ENCODE measurements around the gene TRAF5. TPM values are rescaled to one million over a fixed set of nuclear protein-coding genes. Genes with fewer than 3 reads are reported as not detected.
A peak's percentile ranks its signal among the peaks of the same experiment; 100 is the strongest.
"Not testable (repeated sequence)": the region's sequence is repeated elsewhere in the genome, so short reads cannot be mapped to it uniquely, and the experiment has no call there.

TRAF5 gene
- total RNA-seq, 1 donor, result 27.6 TPM

- H3K4me3 ChIP-seq (ENCODE audit: low read depth, low read length), result peak overlapping the region; percentile 92
- no peak for TF ChIP-seq CTCF (IDR thresholded peaks at IDR 0.05; ENCODE audit: insufficient read depth, low read depth, low read length)
- DNase-seq (ENCODE audit: low read depth), result no peak
Measured at GRCh38 chr1:211382182-211382713, 55.6 kb downstream of the TRAF5 start.

- no peak for TF ChIP-seq CTCF (IDR thresholded peaks at IDR 0.05; ENCODE audit: insufficient read depth, low read depth, low read length)
- peak; percentile 94 for DNase-seq (ENCODE audit: low read depth)
- peak overlapping the region; percentile 92 for H3K4me3 ChIP-seq (ENCODE audit: low read depth, low read length)
Measured at GRCh38 chr1:211382714-211383480, 56.3 kb downstream of the TRAF5 start.

GRCh38 chr1:211384524-211384923, 57.9 kb downstream of the TRAF5 start:
- no peak for DNase-seq (ENCODE audit: low read depth)
- TF ChIP-seq CTCF (IDR thresholded peaks at IDR 0.05; ENCODE audit: insufficient read depth, low read depth, low read length), result no peak
- H3K4me3 ChIP-seq (ENCODE audit: low read depth, low read length), result no peak overlapping the region

GRCh38 chr1:211386921-211387320, 60.3 kb downstream of the TRAF5 start:
- peak; percentile 36 for DNase-seq (ENCODE audit: low read depth)
- no peak for TF ChIP-seq CTCF (IDR thresholded peaks at IDR 0.05; ENCODE audit: insufficient read depth, low read depth, low read length)
- H3K4me3 ChIP-seq (ENCODE audit: low read depth, low read length), result no peak overlapping the region

- DNase-seq (ENCODE audit: low read depth); H3K4me3 ChIP-seq (ENCODE audit: low read depth, low read length): not testable (repeated sequence)
Measured at GRCh38 chr1:211390829-211391228, 64.2 kb downstream of the TRAF5 start.

GRCh38 chr1:211393203-211393602, 66.6 kb downstream of the TRAF5 start:
- no peak overlapping the region for H3K4me3 ChIP-seq (ENCODE audit: low read depth, low read length)
- TF ChIP-seq CTCF (IDR thresholded peaks at IDR 0.05; ENCODE audit: insufficient read depth, low read depth, low read length), result no peak
- no peak for DNase-seq (ENCODE audit: low read depth)

- H3K4me3 ChIP-seq (ENCODE audit: low read depth, low read length); DNase-seq (ENCODE audit: low read depth): not testable (repeated sequence)
Measured at GRCh38 chr1:211398266-211398930, 71.8 kb downstream of the TRAF5 start.

GRCh38 chr1:211399851-211400393, 73.3 kb downstream of the TRAF5 start:
- H3K4me3 ChIP-seq (ENCODE audit: low read depth, low read length); DNase-seq (ENCODE audit: low read depth): not testable (repeated sequence)

- not testable (repeated sequence) for H3K4me3 ChIP-seq (ENCODE audit: low read depth, low read length); DNase-seq (ENCODE audit: low read depth)
Measured at GRCh38 chr1:211401751-211402150, 75.1 kb downstream of the TRAF5 start.

GRCh38 chr1:211406086-211406485, 79.5 kb downstream of the TRAF5 start:
- not testable (repeated sequence) for H3K4me3 ChIP-seq (ENCODE audit: low read depth, low read length); DNase-seq (ENCODE audit: low read depth)

- not testable (repeated sequence) for H3K4me3 ChIP-seq (ENCODE audit: low read depth, low read length)
Measured at GRCh38 chr1:211407749-211408148, 81.1 kb downstream of the TRAF5 start.

More at GRCh38 chr1:211407749-211408148, 81.1 kb downstream of the TRAF5 start:
- not testable (repeated sequence) for DNase-seq (ENCODE audit: low read depth)

Measured in fibroblast of villous mesenchyme (primary cell).